Stimulated activated CD4-positive, alpha-beta T cell treated with anti-CD3 and anti-CD28 coated beads, TNF-alpha, amount 100 ng/mL, for 1 hour (primary cell): Measurements from ENCODE around the gene ADGRA3.

Source experiments
- DNase-seq, 3 donors: peaks; one replicate each; pipeline ENCODE4 v3.0.0-alpha.2; 2020; ENCODE audit warnings: low read depth in 3 of 3, low spot score in 1 of 3

The ADGRA3 gene

DNA sequence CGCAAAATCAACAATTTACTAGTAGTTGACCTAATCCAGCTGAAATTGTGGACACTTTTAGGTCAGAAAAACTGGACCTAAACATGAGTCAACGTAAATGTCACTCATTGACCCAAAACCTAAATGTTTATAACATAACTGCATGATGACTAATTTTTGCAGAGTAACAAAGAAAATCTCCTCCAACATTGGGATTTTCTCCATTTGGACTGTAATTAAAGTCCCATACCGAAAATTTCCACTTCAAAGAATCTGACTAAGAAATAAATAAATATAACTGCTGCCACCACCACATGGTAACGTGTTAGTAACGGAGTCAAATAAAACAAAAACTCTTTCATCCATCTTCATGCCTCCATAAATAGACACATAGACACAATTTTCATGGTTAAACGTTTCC, 1.9 kb downstream of the ADGRA3 start:
- DNase-seq = no peak

GRCh38 chr4:22512306-22512705, 3.6 kb downstream of the ADGRA3 start:
- no peak for DNase-seq

DNA sequence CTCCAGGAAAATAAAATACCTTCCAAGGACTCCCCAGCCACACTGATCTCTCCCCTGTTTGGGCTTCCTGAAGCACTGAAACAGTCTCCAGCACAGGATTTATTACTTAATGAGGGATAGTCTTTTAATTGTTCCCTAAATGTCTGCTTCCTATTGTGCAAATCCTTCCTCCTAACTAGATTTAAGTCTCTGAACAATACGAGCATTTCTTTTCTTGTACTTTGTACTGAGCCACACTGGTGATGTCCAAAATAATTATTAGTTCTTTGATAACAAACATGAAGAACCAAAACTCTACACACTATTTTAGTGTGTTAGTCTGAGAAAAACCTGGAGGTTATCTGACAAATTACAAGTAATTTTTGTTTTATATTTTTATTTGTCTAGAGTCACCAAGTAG, 5.1 kb downstream of the ADGRA3 start:
- no peak for DNase-seq

DNA sequence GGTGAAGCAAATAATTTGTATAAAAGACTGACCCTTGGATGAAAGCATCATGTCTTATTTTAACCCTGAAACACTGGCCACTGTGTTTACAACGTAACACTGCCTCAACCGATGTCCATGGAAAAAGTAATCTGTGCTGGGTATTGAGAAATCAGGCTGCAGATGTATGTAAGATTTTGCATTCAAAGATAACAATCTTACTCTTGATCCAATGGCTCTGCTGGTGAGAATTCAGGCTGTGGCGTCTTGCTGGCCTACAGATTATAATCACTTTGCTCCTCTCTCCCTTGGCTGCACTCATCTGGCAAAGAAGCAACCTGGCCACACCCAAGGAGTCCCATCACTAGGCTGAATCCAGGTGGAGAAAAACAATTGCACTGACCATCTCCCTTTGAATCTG, 7.5 kb downstream of the ADGRA3 start:
- no peak for DNase-seq

- no peak for DNase-seq
Measured at GRCh38 chr4:22504922-22505321, 10.9 kb downstream of the ADGRA3 start.

DNA sequence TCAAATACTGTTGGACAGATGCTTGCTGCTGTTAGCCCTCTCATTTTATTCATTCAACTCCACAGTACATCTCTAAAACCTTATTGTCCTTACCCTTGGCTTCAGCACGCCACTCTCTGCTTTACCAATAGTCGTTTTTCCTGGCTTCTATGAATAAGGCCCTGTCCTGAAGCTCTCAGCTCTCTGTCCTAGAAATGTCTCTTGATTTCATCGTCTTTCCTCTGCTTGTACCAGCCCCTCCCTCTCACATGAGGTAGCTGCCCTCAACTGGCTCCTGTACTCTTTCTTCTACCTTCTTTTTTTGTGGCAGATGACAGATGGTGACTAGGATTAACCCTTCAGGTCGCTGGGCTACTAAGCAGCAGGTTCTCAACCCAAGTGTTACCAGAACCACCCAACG, 11.4 kb downstream of the ADGRA3 start:
- DNase-seq = no peak

DNA sequence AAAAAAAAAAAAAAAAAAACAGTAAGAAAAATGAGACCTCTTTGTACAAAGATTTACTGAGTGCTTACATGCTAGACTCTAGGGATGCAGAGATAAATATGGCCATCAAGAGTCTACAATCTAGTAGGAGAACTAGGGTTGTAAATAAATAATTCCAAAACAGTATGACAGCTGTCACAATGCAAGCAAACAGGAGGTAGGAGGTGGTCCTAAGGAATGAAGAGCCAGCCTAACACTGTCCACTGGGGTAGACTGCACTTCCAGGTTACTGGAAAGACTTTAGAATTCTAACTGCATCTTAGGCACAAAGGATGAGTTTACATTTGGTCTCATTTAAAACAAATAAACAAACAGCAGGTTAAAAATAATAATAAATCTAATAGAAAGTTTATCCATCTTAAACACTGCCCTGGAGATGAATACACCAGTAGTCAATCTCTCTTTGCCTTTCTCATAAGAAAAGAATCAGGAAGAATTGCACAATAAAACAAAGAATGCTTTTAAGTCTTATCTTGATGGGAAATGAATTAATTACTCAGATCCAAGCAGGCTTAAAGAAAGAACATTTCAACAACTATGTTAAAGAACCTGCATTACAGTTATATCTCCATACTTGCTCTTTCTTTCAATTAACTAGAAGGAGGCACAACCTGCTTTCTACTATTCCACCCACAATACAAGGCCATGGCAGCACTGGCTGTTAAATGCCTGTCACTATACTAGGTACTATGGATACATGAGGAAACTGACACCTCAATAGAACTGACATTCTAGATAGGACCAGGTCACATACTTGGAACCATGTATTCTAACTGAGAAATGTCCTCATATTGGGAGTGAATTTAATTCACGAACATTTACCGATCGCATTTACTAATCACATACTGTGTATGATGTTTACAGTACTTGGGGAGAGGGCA, 12.7 kb downstream of the ADGRA3 start:
- no peak for DNase-seq

GRCh38 chr4:22501715-22502095, 14.2 kb downstream of the ADGRA3 start:
- no peak for DNase-seq

- DNase-seq = no peak
Measured at GRCh38 chr4:22500831-22501714, 14.8 kb downstream of the ADGRA3 start.

DNA sequence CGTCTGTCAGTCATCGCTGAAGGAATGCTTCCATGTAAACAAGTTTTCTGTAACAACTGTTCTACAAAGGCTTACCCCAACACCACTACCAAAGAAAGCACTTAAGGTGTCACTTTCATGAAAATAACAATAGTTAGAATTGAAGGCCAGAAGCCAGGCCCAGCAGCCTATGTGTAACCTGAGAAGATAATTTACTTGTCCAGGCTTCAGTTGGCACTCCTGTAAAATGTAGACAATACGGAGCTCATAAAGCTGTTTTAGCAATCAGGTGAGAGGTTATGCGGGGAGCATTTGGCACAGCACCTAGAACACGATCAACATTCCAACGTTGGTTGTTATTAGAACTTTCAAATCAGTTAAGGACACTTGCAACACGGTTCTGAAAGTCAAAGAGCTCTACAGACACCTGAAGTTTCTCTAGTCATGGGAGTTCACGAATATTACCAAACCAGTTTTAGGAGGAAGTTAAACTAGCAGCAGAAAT, 15.7 kb downstream of the ADGRA3 start:
- DNase-seq = no peak

- DNase-seq = no peak
Measured at GRCh38 chr4:22498866-22499265, 17.0 kb downstream of the ADGRA3 start.

DNA sequence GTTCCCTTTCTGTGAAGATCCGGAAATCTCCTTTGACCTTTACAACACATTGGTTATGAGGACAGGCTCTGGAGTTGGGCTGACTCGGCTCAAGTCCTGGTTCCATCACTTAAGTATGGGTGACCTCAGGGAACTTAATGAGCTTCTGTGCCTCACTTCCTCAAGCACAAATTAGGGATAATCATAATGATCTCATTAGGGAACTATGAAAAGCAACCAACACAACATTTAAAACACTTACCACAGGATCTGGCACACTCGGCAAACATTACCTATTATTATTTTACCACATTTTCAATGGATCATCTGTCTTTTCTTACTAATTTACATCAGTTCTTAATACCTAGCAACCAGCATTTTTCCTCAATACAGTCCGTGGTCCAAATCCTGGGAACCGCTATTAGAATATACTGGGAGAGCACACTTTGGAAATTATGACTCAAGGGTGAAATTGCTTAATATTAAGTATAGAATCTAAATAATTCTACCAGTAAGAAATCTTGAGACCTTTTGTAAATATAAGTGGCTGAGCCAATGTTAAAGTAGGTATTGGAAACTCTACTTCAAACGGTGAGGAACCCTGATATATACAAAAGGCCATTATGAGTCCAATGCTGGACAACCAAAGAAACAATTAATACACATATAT, 19.6 kb downstream of the ADGRA3 start:
- DNase-seq = no peak

GRCh38 chr4:22493523-22493922, 22.3 kb downstream of the ADGRA3 start:
- DNase-seq = no peak

DNA sequence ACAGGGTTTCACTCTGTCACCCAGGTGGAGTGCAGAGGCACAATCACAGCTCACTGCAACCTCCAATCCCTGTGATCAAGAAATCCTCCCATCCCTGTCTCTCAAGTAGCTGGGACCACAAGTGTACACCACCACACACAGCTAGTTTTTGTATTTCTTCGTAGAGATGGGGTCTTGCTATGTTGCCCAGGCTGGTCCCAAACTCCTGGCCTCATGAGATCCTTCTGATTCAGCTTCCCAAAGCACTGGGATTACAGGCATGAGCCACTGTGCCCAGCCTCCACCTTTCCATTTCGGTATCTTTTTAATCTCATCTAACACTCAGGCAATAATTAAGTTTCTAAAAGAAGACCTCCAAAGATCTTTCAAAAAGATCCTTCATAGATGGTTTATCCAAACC, 22.9 kb downstream of the ADGRA3 start:
- DNase-seq = no peak

DNA sequence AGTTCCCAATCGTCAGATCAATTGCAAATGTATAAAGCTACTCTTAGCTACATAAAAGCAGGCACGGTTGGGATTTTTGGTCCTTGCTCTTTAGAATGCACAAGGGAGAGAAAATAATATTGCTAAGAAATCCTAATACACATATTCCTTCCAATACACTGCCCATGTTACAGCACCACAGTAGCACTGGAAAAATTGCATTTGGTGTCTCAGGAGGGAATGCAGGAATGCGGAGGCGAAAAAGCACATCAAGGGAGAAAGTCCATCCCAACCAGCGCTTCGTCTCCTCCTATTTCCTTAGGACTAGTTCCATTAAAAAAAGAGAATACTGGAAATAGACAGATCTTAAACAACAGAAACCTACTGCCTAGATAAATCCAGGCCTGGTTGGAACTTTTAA, 23.9 kb downstream of the ADGRA3 start:
- no peak for DNase-seq

DNA sequence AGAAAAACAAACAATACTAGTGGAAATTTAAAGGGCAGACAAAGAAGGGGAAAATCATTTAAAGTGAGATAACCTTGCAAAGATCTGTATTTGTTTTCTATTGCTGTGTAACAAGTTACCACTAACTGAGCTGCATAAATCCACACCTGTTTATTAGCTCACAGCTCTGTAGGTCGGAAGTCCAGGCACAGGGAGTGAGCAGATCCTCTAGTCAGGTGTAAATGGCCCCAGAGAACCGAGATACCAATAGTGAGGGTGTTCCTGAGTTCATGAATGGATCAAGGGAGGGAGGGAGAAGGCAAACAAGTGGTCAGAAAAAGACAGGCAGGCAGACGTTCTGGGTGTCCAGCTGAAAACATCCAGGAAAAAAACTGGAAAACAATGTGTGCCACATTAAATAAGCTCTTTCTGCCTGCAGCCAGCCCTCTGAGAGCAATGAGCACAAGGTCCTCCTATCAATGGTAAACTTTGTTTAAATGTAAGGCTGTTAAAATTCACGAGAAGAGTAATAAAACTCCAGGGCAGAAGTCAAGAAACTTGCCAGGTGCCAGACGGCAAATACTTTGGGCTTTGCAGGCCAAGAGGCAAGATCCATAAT, 25.0 kb downstream of the ADGRA3 start:
- no peak for DNase-seq

DNA sequence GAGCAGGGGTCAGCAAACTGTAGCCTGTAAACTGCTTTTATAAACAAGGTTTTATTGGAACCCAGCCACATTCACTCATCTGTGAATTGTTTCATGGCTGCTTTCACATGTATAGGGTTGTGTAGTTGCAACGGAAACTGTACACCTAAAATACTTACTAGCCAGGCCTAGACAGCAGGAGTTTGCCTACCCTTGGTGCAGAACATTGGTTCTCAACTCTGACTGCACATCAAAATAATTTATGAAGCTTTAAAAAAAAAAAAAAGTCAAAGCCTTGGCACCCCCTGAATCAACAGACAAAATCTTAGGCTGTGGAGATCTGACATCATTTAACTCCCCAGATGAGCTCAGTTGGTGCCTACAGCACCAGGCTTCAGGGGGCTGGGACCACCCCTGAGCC, 27.8 kb downstream of the ADGRA3 start:
- DNase-seq = no peak

GRCh38 chr4:22487328-22487727, 28.5 kb downstream of the ADGRA3 start:
- no peak for DNase-seq

GRCh38 chr4:22486276-22486675, 29.6 kb downstream of the ADGRA3 start:
- no peak for DNase-seq

DNA sequence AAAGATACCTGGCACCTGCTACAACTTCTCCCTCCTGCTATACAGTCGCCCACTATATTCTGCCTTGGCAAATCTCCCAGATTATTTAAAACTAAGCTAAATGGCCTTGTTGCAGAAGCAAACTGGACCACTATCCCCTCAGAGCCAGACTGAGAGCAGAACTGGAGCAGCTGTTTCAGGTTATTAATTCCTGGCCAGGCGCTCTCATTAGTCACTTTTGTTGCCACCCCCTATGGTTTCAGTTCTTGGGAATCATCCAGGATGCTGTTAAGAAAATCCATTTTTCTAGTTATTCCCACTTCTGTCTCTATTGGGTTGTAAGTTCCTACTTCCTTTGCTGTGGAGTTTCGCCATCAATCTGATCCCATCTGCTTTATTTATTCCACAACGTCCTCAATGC, 30.1 kb downstream of the ADGRA3 start:
- DNase-seq = no peak

DNA sequence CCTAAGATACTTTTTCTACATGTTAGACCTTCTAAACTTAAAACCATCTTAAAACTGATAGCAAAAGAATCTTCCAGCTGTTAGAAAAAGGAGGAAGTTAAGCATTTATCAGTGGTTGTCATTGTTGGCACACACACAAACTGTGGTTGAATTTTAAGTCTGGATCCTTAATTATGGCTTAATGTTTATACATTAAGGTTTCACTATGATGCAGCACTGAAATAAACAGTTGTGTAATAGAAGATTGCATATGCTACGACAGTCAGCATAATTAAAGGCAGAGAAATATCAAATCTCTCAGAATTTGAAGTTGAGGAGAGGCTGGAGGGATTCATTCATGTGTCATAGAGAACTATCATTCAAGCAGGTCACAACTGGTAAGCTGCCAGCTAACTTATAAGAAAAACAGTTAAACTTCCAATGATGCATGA, 32.3 kb downstream of the ADGRA3 start:
- DNase-seq = no peak
